Melanocyte of skin (primary cell): Measurements from ENCODE around the gene ORC2. TPM values are rescaled to one million over a fixed set of nuclear protein-coding genes. Genes with fewer than 3 reads are reported as not detected.

Source experiments
- small RNA-seq, 2 donors: library from RNA; depleted of rRNA; stranded (forward); fragments of <200 nt; gene quantifications; one replicate each; pipeline ENCODE3, GENCODE V24; 2012
- total RNA-seq, 2 donors: library from RNA; depleted of rRNA; stranded (reverse); fragments of >200 nt; gene quantifications; 2 replicates each; pipeline ENCODE4 v1.2.3, GENCODE V29; 2012

ORC2 gene
- 10 to 100 TPM in 1 of 2 donors, 1 to 10 TPM in 1; 8.3 to 15.0 TPM for total RNA-seq

DNA sequence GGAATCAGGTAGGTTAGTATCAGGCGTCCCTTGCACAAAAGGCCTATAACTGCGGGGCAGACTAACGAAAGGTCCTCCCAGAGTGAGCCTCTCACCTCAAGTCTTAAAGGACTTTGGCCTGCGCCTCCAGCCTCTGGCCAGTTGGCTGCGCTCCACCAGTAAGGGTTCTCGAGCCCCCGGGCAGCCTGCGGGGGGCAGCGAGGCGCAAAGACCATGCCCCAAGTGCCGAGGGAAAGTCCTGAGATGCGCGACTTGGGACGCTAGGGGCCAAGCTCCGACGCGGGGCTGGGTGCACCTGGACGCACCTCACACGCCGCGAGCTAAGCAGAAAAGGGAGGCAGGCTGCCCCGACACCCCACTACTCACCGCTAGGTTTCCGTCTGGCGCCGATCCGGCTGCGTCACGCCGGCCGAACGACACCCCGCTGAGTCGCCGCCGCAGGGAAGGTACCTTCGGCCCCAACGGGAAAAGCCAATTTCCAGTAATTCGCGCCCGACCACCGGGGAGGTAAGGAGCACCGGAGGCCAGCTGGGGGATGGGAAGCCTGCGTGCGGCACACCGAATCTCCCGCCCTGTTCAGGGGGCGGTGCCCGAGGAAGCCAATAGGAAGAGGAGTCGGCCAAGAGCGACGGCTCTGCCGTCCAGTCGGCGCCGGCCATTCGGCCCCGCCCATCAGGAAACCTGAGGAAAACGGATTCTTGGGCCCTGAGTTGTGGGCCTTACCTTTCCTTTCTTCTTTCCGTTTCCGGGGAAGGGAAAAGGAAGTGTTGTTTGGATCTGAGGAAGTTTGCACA, at the start of gene ORC2:
Gene ORC2 (minus strand): TSS at position 537 of the 794 bp plus-strand sequence. CDS start 5,537 bp downstream, outside the sequence.

DNA sequence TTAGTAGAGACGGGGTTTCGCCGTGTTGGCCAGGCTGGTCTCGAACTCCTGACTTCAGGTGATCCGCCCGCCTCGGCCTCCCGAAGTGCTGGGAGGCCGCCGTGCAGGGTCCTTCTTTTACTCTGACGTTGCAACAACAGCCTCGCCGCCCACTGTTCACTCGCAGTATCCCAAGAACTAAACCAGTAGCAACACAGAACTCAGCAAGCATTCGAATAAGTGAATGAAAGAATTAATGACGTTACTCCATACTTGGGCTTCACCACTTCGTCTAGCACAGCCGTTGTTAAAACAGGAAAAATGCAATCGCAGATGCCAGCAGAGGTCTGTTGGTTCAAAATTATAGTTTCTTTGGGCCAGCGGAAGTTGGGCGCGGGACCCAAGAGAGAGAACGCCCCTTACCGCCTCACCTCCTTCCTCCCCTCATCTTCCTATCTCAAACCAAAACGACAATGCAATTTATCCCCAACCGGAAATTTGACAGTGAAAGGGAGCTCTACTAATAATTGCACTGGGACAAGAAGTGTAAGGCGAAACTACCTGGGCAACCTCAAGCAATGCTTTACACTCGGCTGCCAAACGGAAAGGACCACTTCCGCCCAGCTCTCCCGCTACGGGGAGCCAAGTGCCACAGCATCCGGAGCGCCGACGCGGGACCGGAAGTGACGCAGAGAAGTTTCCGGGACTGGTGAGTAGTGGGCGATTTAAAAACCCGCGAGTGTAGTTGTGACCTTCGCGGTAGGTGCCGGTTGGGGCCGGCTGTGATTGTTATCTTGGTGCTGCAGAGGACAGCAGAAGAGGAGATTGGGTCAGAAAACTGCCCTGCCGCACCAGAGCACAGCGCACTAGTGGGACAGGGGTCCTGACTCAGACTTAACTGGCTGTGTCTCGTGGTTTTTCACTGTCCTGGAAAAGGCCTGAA, 74.5 kb downstream of the ORC2 start, which contains the start of the genes NIF3L1 and PPIL3:
Gene NIF3L1 (plus strand): TSS at position 668 of the 922 bp plus-strand sequence. CDS start 2,573 bp downstream, outside the sequence.
Gene PPIL3 (minus strand): TSS at position 374 of the 922 bp plus-strand sequence. CDS start 1,462 bp downstream, outside the sequence.

DNA sequence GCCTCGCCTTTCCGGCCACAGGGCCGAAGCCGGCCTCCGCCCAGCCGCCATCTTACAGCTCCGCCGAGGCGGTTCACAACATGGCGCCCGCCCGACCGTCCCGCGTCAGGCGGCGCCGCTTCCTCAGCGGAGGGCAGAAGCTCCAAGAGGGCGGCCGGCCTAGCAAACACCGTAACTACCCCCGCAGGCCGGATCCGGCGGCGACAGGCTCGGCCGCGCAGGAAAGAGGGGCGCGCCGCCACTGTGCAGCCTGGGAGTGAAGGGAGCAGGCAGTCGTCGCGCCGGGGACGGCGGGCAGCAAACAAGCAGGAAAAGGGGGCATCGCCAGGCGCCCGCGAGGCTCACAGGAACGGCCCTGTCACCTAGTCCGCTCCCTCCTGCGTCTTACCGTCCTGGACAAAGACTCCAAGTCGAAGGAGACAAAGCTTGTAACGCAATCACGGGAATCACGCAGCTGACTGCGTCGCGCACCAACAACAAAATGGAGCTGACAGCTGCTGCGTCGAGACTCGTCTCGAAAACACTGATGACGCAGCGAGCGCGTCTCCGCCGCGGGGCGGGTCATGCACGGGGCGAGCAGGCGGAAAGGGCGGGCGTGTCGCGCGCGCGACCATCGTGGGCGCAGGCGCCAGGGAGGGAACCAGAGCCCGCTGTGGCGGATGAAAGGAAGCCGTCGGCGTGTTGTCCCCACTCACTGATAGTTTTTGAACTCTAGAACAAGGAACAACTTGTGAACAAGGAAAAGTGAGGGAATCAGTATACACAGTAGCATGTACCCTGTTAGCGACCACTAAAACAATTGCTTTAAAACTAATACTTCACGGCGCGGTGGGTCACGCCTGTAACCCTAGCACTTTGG, 99.1 kb downstream of the ORC2 start, which contains the start of gene CLK1:
Gene CLK1 (minus strand): TSS at position 483 of the 859 bp plus-strand sequence. CDS start 2,796 bp downstream, outside the sequence.

Small RNA genes lying within 50 kb of the gene (small RNA-seq; reads per million reads assigned to genes)
- gene RF00019: 0 reads per million in 2 donors
- 0.04 to 0.12 reads per million in 2 donors for gene RNU6-312P
- 0 reads per million in 2 donors for gene RNU6-762P

Other genes starting within 250 kb of the ORC2 start
- 100 to 1,000 TPM; 244 to 395 TPM for gene BZW1, start 151.8 kb downstream of the ORC2 start, total RNA-seq
- gene CLK1, start 99.0 kb downstream of the ORC2 start, total RNA-seq: 10 to 100 TPM; 39.6 to 39.9 TPM
- 10 to 100 TPM; 32.3 to 34.0 TPM for gene PPIL3, start 74.6 kb downstream of the ORC2 start, total RNA-seq
- gene NIF3L1, start 74.3 kb downstream of the ORC2 start, total RNA-seq: 10 to 100 TPM; 30.3 to 48.6 TPM
- 10 to 100 TPM; 10.7 to 13.4 TPM for gene HYCC2, start 108.0 kb upstream of the ORC2 start, total RNA-seq
- gene NDUFB3, start 108.3 kb upstream of the ORC2 start, total RNA-seq: 10 to 100 TPM; 51.6 to 55.9 TPM
- gene CFLAR, start 152.5 kb upstream of the ORC2 start, total RNA-seq: 10 to 100 TPM; 18.6 to 40.6 TPM
- 1 to 10 TPM; 1.0 to 2.3 TPM for gene CASP10, start 219.5 kb upstream of the ORC2 start, total RNA-seq